Activated T-cell treated with anti-CD3 and anti-CD28 coated beads for 48 hours (primary cell): ENCODE measurements around the gene SORL1.

Experiments used
- DNase-seq: peaks from one replicate; pipeline ENCODE4 v3.0.0-alpha.2; 2020; ENCODE audit warnings: low read depth

The SORL1 gene

GRCh38 chr11:121661880-121662486 lies 209.9 kb downstream of the SORL1 start:
- DNase-seq: no peak

- DNase-seq: no peak
These were observed 212.0 kb downstream of the SORL1 start for GRCh38 chr11:121664144-121664543.

- no peak for DNase-seq
These were observed 213.2 kb downstream of the SORL1 start for GRCh38 chr11:121665206-121665838.

- DNase-seq: no peak
These were observed 215.7 kb downstream of the SORL1 start for GRCh38 chr11:121667836-121668235.

- DNase-seq: no peak
These were observed 217.3 kb downstream of the SORL1 start for GRCh38 chr11:121669422-121669821.

GRCh38 chr11:121670266-121670665 lies 218.2 kb downstream of the SORL1 start:
- DNase-seq: no peak

- no peak for DNase-seq
These were observed 218.7 kb downstream of the SORL1 start for GRCh38 chr11:121670805-121671282.

- no peak for DNase-seq
These were observed 219.4 kb downstream of the SORL1 start for GRCh38 chr11:121671283-121672168.

GRCh38 chr11:121672630-121673487 lies 220.7 kb downstream of the SORL1 start:
- DNase-seq: no peak

- DNase-seq: no peak
These were observed 229.6 kb downstream of the SORL1 start for GRCh38 chr11:121681550-121682268.
